Caki2 (cell line): ENCODE results near the gene PGAP1. TPM values are rescaled to one million over a fixed set of nuclear protein-coding genes. Genes with fewer than 3 reads are reported as not detected.

Source experiments
- DNase-seq: peaks from one replicate; pipeline ENCODE4 v3.0.0-alpha.2; 2015; ENCODE audit warnings: low read depth
- in situ Hi-C: cut with HindIII; loops from 2 replicates; pipeline ENCODE4 v1.10.0; 2016; ENCODE audit warnings: low sequenced_read_pairs, low pct_unique_long_range_greater_than_20kb, mixed read lengths
- total RNA-seq: library from RNA; depleted of rRNA; stranded (reverse); fragments of >200 nt; shearing (Covaris generic); gene quantifications from 2 replicates; pipeline ENCODE4 v1.2.3, GENCODE V29; 2014; ENCODE audit warnings: low replicate concordance; rRNA removed

Gene PGAP1
- 1.5 and 1.8 TPM in 2 replicates for total RNA-seq

- in situ Hi-C loops, result no loop called here
- DNase-seq, result peak; percentile 93
These were observed at the start of gene PGAP1 for GRCh38 chr2:196926562-196927375. Gene PGAP1 (minus strand): TSS chr2:196926707. CDS start chr2:196926616, 91 bp downstream.

DNA sequence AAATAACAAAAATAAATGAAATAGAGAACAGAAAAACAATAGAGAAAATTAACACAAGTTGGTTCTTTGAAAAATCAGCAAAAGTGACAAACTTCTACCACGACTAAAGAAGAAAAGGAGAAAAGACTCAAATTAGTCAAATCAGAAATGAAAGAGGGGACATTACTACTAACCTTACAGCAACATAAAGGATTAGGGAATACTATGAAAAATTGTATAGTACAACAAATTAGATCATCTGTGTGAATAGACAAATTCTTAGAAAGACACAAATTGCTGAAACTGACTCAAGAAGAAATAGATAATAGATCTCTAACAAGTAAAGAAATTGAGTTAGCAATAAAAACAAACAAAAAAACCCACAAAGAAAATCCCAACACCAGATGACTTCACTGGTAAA lies 48.5 kb upstream of the PGAP1 start:
- in situ Hi-C loops, result no loop called here
- no peak for DNase-seq

DNA sequence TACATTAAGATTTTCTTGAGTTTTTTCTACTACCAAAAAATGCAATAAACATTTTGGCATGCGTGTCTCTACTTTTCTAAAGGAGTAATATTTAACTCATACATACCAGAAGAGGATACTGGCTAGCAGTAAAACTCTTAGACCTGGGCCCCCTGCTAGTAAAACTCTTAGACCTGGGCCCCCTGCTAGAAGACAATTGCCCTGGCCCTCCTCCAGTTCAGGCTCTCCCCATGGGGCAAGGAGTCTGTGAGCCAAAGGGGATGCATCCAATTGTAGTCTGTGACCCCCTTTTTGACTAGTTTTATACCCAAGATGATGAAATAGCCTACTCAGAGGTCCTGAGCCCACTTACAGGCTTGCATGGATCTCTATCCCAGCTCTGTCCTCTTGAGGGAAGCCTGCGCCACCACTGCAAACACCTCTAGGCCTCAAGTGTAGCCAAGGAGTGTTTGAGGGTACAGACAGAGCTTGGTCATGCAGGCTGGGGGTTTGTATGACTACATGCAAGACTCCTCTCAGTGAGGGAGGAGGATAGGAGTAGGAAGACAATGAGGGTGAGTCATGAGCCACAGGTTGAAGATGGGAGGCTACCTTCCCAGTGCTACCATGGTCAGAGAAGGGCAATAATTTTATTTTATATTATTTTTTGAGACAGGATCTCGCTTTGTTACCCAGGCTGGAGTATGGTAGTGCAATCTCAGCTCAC lies 45.2 kb upstream of the PGAP1 start:
- in situ Hi-C loops, result no loop called here

DNA sequence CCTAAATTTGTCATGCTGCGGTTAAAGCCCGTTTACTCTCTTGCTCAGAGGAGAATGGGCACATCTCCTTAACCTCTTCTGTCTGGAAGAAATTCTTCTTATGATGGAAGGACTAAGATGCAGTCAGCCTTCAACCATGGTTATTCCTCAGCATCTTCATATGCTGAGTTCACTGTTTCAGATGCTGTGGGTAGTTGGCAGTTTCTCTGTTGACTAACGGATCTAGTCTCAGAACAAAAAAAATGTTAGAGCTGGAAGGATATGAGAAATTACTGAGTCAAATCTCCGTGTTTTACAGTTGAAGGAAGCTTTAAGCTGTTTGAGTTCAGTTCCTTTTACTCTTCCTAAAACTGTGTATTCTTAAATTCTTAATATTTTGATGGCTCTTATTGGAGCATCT lies 43.6 kb upstream of the PGAP1 start:
- in situ Hi-C loops, result no loop called here

More for the DNA sequence above, 45.2 kb upstream of the PGAP1 start:
- DNase-seq, result no peak

GRCh38 chr2:196968516-196968915 lies 42.0 kb upstream of the PGAP1 start:
- in situ Hi-C loops, result no loop called here
- DNase-seq, result no peak

More for the DNA sequence above, 43.6 kb upstream of the PGAP1 start:
- DNase-seq, result no peak

DNA sequence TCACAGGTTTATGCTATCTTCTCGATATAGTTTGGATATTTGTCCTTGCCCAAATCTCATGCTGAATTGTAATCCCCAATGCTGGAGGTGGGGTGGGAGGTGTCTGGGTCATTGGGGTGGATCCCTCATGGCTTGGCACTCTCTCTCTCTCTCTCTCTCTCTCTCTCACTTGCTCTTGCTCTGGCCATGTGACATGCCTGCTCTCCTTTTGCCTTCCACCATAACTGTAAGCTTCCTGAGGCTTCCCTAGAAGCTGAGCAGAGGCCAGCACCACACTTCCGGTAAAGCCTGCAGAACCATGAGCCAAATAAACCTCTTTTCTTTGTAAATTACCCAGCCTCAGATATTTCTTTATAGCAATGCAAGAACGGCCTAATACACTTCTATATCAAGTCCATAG lies 41.3 kb upstream of the PGAP1 start:
- DNase-seq, result no peak
- in situ Hi-C loops, result no loop called here

- in situ Hi-C loops, result no loop called here
- DNase-seq, result no peak
These were observed 40.6 kb upstream of the PGAP1 start for GRCh38 chr2:196967116-196967515.

DNA sequence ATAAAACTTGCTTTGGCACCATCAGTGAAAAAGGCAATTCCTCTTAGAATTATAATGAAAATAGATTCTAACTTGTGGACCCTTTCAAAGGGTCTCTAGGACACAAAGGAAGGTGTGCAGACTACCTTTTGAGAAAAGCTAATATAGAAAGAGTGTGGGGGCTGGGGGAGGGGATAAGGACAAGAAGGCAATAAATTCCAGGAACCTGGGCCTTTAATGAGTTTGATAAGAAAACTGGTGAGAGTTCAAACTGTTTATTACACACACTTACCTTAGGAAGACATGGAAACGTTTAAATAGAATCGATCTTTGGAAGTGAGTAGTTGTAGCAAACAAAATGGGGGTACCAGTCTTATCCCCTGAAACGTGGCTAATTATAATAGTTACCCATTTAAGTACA lies 39.6 kb upstream of the PGAP1 start:
- in situ Hi-C loops, result no loop called here
- DNase-seq, result no peak

DNA sequence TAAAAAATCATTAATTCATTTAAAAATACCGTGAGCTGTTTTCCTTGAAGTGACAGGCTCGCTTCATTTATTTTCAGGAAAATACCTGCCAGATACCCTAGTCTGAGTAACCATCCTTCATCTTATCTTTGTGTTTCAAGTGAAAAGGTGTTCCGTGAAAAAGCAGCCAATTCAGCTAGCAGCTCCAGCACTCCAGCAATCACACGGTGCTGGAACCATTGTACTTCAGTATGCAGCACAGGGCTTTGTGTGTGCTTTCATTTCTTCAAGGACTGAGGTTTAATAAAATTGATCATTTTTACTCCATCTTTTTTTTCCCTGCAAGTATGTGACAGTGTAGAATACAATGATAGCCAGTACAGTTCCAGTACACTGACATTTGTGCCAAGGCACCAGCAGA lies 39.1 kb upstream of the PGAP1 start:
- no peak for DNase-seq
- in situ Hi-C loops, result no loop called here

- in situ Hi-C loops, result no loop called here
These were observed 37.5 kb upstream of the PGAP1 start for GRCh38 chr2:196963961-196964360.

GRCh38 chr2:196963043-196963442 lies 36.5 kb upstream of the PGAP1 start:
- no peak for DNase-seq

More at GRCh38 chr2:196963961-196964360, 37.5 kb upstream of the PGAP1 start:
- DNase-seq, result no peak

DNA sequence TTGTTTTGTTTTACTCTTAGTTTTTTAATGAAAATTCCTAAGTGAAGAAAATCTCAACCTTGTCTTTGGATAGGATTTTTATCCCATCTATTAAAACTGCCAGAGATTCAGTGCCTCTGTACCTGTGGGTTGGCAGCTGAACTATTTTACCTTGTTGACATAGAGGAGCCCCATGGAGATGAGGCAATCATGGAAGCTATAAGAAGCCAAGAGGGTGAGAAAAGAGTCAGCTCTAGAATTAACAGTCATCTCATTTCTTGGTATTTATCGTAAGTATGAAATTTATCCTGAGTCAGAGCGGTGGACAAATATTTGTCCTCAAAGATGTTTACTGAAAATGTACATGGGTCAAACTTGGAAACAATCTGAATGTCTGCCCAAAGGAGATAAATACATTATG lies 35.8 kb upstream of the PGAP1 start:
- in situ Hi-C loops, result no loop called here

More at GRCh38 chr2:196963043-196963442, 36.5 kb upstream of the PGAP1 start:
- in situ Hi-C loops, result no loop called here

GRCh38 chr2:196961889-196962288 lies 35.4 kb upstream of the PGAP1 start:
- no peak for DNase-seq
- in situ Hi-C loops, result no loop called here

More for the DNA sequence above, 35.8 kb upstream of the PGAP1 start:
- DNase-seq, result no peak

DNA sequence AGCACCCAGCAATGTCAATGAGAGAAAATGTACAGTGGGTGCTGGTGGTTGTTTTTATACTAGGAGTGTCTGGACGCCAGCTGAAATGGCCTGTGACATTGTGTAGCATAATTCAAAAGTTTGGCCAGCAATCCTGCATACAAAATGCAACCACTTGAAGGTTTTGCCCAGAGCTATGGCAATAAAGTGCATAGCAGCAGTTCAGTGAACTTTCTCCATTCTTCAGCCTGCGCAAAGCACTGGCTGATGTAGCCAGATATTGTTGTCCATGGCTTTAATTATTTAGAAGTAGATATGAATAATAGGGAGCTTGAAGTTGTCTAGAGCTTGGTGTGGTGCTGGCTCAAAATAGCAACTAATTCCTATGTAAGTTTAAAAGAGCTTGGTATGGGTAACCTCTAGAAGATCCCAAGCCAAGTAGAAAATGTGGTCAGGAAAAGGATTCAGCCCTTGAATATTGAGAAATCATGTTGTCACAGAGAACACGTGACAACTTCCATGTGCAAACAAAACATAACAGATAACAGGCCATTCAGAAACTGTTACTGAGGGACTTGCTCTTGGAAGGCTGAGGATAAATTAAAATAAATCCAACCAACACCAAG lies 33.3 kb upstream of the PGAP1 start:
- in situ Hi-C loops, result no loop called here

DNA sequence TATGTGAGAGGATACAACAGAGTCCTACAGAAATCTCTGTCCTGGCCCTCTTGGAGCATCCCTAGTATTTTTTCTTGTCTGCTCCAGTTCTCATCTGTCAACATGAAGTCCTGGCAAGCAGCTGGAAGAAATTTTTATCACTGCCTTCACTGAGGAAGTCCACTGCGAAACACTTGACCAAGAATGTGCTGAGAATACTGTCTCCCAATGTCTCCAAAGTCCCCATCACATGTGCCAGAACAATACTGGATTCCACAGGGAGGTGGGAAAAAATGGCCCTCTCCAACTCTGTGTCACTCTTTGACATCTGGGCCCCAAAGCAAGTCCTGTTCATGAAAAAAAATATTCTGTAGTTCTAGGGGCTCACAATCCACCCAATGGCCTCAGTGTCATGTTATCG lies 32.8 kb upstream of the PGAP1 start:
- DNase-seq, result no peak
- in situ Hi-C loops, result no loop called here

More for the DNA sequence above, 33.3 kb upstream of the PGAP1 start:
- DNase-seq, result no peak

GRCh38 chr2:196957881-196958525 lies 31.5 kb upstream of the PGAP1 start:
- DNase-seq, result no peak
- in situ Hi-C loops, result no loop called here

DNA sequence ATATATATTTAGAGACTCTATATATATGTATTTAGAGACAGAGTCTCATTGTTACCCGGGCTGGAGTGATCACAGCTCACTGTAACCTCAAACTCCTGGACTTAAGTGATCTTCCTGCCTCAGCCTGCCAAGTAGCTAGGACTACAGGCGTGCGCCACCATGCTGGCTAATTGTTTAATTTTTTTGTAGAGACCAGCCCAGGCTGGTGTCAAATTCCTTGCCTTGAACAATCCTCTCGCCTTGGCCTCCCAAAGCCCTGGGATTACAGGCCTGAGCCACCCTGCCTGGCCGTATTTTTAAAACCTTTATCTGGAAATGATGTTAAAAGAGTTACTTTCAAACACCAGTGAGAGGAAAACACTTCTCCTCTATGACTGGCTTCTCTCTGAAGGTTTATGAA lies 30.9 kb upstream of the PGAP1 start:
- in situ Hi-C loops, result no loop called here
- no peak for DNase-seq

DNA sequence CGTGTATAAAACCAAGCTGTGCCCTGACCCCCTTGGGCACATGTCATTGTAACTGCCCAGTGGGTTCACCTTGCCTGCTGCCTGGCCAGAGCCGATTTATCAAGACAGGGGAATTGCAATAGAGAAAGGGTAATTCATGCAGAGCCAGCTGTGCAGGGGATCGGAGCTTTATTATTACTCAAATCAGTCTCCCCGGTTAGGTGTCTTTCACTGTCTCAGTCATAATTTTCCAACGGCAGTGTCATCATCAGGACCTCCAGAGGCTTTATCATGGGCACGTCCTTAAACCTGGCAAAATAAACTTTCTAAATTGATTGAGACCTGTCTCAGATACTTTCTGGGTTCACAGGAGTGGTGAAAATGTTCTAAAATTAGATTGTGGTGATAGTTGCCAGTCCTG lies 29.6 kb upstream of the PGAP1 start:
- DNase-seq, result no peak
- in situ Hi-C loops, result no loop called here

DNA sequence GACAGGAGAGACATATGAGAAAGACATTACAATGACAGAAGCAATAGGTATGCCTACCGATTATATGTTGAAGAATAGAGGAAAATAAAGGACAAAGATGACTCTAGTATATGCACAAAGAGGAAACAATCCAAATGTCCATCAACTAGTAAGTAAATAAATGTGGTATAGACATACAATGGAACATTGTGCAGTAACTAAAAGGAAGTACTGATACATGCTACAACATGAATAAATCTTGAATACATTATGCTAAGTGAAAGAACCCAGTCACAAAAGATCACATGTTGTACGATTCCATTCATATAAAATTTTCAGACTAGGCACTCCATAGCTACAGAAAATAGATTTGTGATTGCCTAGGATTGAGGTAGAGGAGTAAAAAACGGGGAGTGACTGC lies 28.5 kb upstream of the PGAP1 start:
- in situ Hi-C loops, result no loop called here
- no peak for DNase-seq
